ENCODE data around the gene FAM118A. TPM values are rescaled to one million over a fixed set of nuclear protein-coding genes. Genes with fewer than 3 reads are reported as not detected.

FAM118A gene
- polyA plus RNA-seq, 1 donor, result 72.0 TPM

GRCh38 chr22:45330548-45330947, 20.8 kb downstream of the FAM118A start:
- Histone ChIP-seq H3K27ac (ENCODE audit: low read length) (no peak overlapping the region), H3K27me3 (ENCODE audit: control insufficient read depth, insufficient read depth, low read length) (no peaks in the 10 kb centered on the region), H3K36me3 (ENCODE audit: control insufficient read depth, insufficient read depth, low read length) (peaks cover 76% of the 10 kb centered on the region), H3K4me3 (ENCODE audit: low read length) (no peak overlapping the region), H3K9me3 (ENCODE audit: control insufficient read depth, low read depth, low read length) (no peaks in the 10 kb centered on the region), H3K4me1 (ENCODE audit: control insufficient read depth, insufficient read depth, low read length) (no peaks in the 10 kb centered on the region)
- WGBS (ENCODE audit: insufficient coverage, low lambda C conversion rate), result 90% methylated on average over 2 of the region's 19 CpGs
- no peak for DNase-seq

- DNase-seq, result no peak
- no CpG with 5 or more reads among the region's 9 CpGs for WGBS (ENCODE audit: insufficient coverage, low lambda C conversion rate)
- H3K27ac ChIP-seq (ENCODE audit: low read length), result no peak overlapping the region
- H3K36me3 ChIP-seq (ENCODE audit: control insufficient read depth, insufficient read depth, low read length), result peaks cover 79% of the 10 kb centered on the region
- no peaks in the 10 kb centered on the region for H3K27me3 ChIP-seq (ENCODE audit: control insufficient read depth, insufficient read depth, low read length)
- H3K4me1 ChIP-seq (ENCODE audit: control insufficient read depth, insufficient read depth, low read length), result no peaks in the 10 kb centered on the region
- H3K4me3 ChIP-seq (ENCODE audit: low read length), result no peak overlapping the region
- no peaks in the 10 kb centered on the region for H3K9me3 ChIP-seq (ENCODE audit: control insufficient read depth, low read depth, low read length)
Observed at GRCh38 chr22:45331486-45331885, 21.8 kb downstream of the FAM118A start.

- H3K27me3 ChIP-seq (ENCODE audit: control insufficient read depth, insufficient read depth, low read length), result no peaks in the 10 kb centered on the region
- no peaks in the 10 kb centered on the region for H3K4me1 ChIP-seq (ENCODE audit: control insufficient read depth, insufficient read depth, low read length)
- no CpG with 5 or more reads among the region's 7 CpGs for WGBS (ENCODE audit: insufficient coverage, low lambda C conversion rate)
- no peaks in the 10 kb centered on the region for H3K9me3 ChIP-seq (ENCODE audit: control insufficient read depth, low read depth, low read length)
- H3K4me3 ChIP-seq (ENCODE audit: low read length), result no peak overlapping the region
- H3K36me3 ChIP-seq (ENCODE audit: control insufficient read depth, insufficient read depth, low read length), result peaks cover 84% of the 10 kb centered on the region
- H3K27ac ChIP-seq (ENCODE audit: low read length), result no peak overlapping the region
- no peak for DNase-seq
Observed at GRCh38 chr22:45332001-45332400, 22.3 kb downstream of the FAM118A start.

GRCh38 chr22:45334068-45334467, 24.3 kb downstream of the FAM118A start:
- no peaks in the 10 kb centered on the region for H3K9me3 ChIP-seq (ENCODE audit: control insufficient read depth, low read depth, low read length)

GRCh38 chr22:45334528-45334927, 24.8 kb downstream of the FAM118A start:
- no peaks in the 10 kb centered on the region for H3K4me1 ChIP-seq (ENCODE audit: control insufficient read depth, insufficient read depth, low read length)
- H3K27ac ChIP-seq (ENCODE audit: low read length), result no peak overlapping the region
- no CpG with 5 or more reads among the region's 9 CpGs for WGBS (ENCODE audit: insufficient coverage, low lambda C conversion rate)
- H3K27me3 ChIP-seq (ENCODE audit: control insufficient read depth, insufficient read depth, low read length), result no peaks in the 10 kb centered on the region
- no peak overlapping the region for H3K4me3 ChIP-seq (ENCODE audit: low read length)
- no peak for DNase-seq
- H3K9me3 ChIP-seq (ENCODE audit: control insufficient read depth, low read depth, low read length), result no peaks in the 10 kb centered on the region
- H3K36me3 ChIP-seq (ENCODE audit: control insufficient read depth, insufficient read depth, low read length), result peaks cover 82% of the 10 kb centered on the region

More at GRCh38 chr22:45334068-45334467, 24.3 kb downstream of the FAM118A start:
- no peak for DNase-seq
- Histone ChIP-seq H3K4me3 (ENCODE audit: low read length) (no peak overlapping the region), H3K36me3 (ENCODE audit: control insufficient read depth, insufficient read depth, low read length) (peaks cover 83% of the 10 kb centered on the region), H3K4me1 (ENCODE audit: control insufficient read depth, insufficient read depth, low read length) (no peaks in the 10 kb centered on the region), H3K27ac (ENCODE audit: low read length) (no peak overlapping the region), H3K27me3 (ENCODE audit: control insufficient read depth, insufficient read depth, low read length) (no peaks in the 10 kb centered on the region)
- WGBS (ENCODE audit: insufficient coverage, low lambda C conversion rate), result no CpG with 5 or more reads among the region's 5 CpGs

- no peak for DNase-seq
Observed at GRCh38 chr22:45335021-45335818, 25.5 kb downstream of the FAM118A start.

GRCh38 chr22:45335854-45336522, 26.3 kb downstream of the FAM118A start:
- no peak overlapping the region for H3K4me3 ChIP-seq (ENCODE audit: low read length)
- peaks cover under 1% of the 10 kb centered on the region for H3K4me1 ChIP-seq (ENCODE audit: control insufficient read depth, insufficient read depth, low read length)
- H3K36me3 ChIP-seq (ENCODE audit: control insufficient read depth, insufficient read depth, low read length), result peaks cover 82% of the 10 kb centered on the region
- no peak for DNase-seq
- no peaks in the 10 kb centered on the region for H3K27me3 ChIP-seq (ENCODE audit: control insufficient read depth, insufficient read depth, low read length)
- no peak overlapping the region for H3K27ac ChIP-seq (ENCODE audit: low read length)
- H3K9me3 ChIP-seq (ENCODE audit: control insufficient read depth, low read depth, low read length), result no peaks in the 10 kb centered on the region
- WGBS (ENCODE audit: insufficient coverage, low lambda C conversion rate), result no CpG with 5 or more reads among the region's 29 CpGs

More at GRCh38 chr22:45335021-45335818, 25.5 kb downstream of the FAM118A start:
- Histone ChIP-seq H3K36me3 (ENCODE audit: control insufficient read depth, insufficient read depth, low read length) (peaks cover 84% of the 10 kb centered on the region), H3K27me3 (ENCODE audit: control insufficient read depth, insufficient read depth, low read length) (no peaks in the 10 kb centered on the region), H3K4me1 (ENCODE audit: control insufficient read depth, insufficient read depth, low read length) (no peaks in the 10 kb centered on the region), H3K4me3 (ENCODE audit: low read length) (no peak overlapping the region), H3K9me3 (ENCODE audit: control insufficient read depth, low read depth, low read length) (no peaks in the 10 kb centered on the region), H3K27ac (ENCODE audit: low read length) (no peak overlapping the region)
- 74% methylated on average over 3 of the region's 26 CpGs for WGBS (ENCODE audit: insufficient coverage, low lambda C conversion rate)

- DNase-seq, result peak; percentile 31 to 49
- H3K9me3 ChIP-seq (ENCODE audit: control insufficient read depth, low read depth, low read length), result no peaks in the 10 kb centered on the region
- H3K4me3 ChIP-seq (ENCODE audit: low read length), result no peak overlapping the region
- H3K27me3 ChIP-seq (ENCODE audit: control insufficient read depth, insufficient read depth, low read length), result no peaks in the 10 kb centered on the region
- H3K4me1 ChIP-seq (ENCODE audit: control insufficient read depth, insufficient read depth, low read length), result peaks cover 5% of the 10 kb centered on the region
- peaks cover 83% of the 10 kb centered on the region for H3K36me3 ChIP-seq (ENCODE audit: control insufficient read depth, insufficient read depth, low read length)
- no peak overlapping the region for H3K27ac ChIP-seq (ENCODE audit: low read length)
- no CpG with 5 or more reads among the region's 18 CpGs for WGBS (ENCODE audit: insufficient coverage, low lambda C conversion rate)
Observed at GRCh38 chr22:45336971-45337431, 27.3 kb downstream of the FAM118A start.

- Histone ChIP-seq H3K9me3 (ENCODE audit: control insufficient read depth, low read depth, low read length) (no peaks in the 10 kb centered on the region), H3K36me3 (ENCODE audit: control insufficient read depth, insufficient read depth, low read length) (peaks cover 81% of the 10 kb centered on the region), H3K27ac (ENCODE audit: low read length) (no peak overlapping the region)
Observed at GRCh38 chr22:45337536-45337935, 27.8 kb downstream of the FAM118A start.

GRCh38 chr22:45338795-45339194, 29.1 kb downstream of the FAM118A start:
- DNase-seq, result no peak
- Histone ChIP-seq H3K36me3 (ENCODE audit: control insufficient read depth, insufficient read depth, low read length) (peaks cover 80% of the 10 kb centered on the region), H3K4me3 (ENCODE audit: low read length) (no peak overlapping the region), H3K27ac (ENCODE audit: low read length) (no peak overlapping the region), H3K9me3 (ENCODE audit: control insufficient read depth, low read depth, low read length) (no peaks in the 10 kb centered on the region), H3K4me1 (ENCODE audit: control insufficient read depth, insufficient read depth, low read length) (peaks cover 5% of the 10 kb centered on the region), H3K27me3 (ENCODE audit: control insufficient read depth, insufficient read depth, low read length) (no peaks in the 10 kb centered on the region)
- WGBS (ENCODE audit: insufficient coverage, low lambda C conversion rate), result no CpG with 5 or more reads among the region's 7 CpGs

More at GRCh38 chr22:45337536-45337935, 27.8 kb downstream of the FAM118A start:
- Histone ChIP-seq H3K4me3 (ENCODE audit: low read length) (no peak overlapping the region), H3K4me1 (ENCODE audit: control insufficient read depth, insufficient read depth, low read length) (peaks cover 5% of the 10 kb centered on the region), H3K27me3 (ENCODE audit: control insufficient read depth, insufficient read depth, low read length) (no peaks in the 10 kb centered on the region)
- WGBS (ENCODE audit: insufficient coverage, low lambda C conversion rate), result no CpG with 5 or more reads among the region's 9 CpGs
- no peak for DNase-seq
